Astrocyte (in vitro differentiated cells and primary cell): Measurements from ENCODE around the gene IL4I1. TPM values are rescaled to one million over a fixed set of nuclear protein-coding genes. Genes with fewer than 3 reads are reported as not detected.
A peak's percentile ranks its signal among the peaks of the same experiment; 100 is the strongest.

Experiments
- DNase-seq: peaks from one replicate; pipeline ENCODE4 v3.0.0-alpha.2; 2010; ENCODE audit warnings: low read depth
- FAIRE-seq: peaks from 2 replicates; lab custom pipeline; 2011; peaks lifted over from hg19 to GRCh38; lab: Jason Lieb, UNC
- H2AFZ ChIP-seq: 2 replicates; pipeline ENCODE4 v1.6.0; 2012; ENCODE audit warnings: low read depth, low read length, inconsistent platforms
- H3K27ac ChIP-seq: 2 replicates; pipeline ENCODE4 v1.5.1; 2011; ENCODE audit warnings: low read depth, low read length, inconsistent platforms
- H3K27me3 ChIP-seq: 2 replicates; pipeline ENCODE4 v1.6.0; 2011; ENCODE audit warnings: low read length, inconsistent platforms; ENCODE audit not compliant: insufficient read depth
- H3K36me3 ChIP-seq: 2 replicates; pipeline ENCODE4 v1.5.1; 2011; ENCODE audit warnings: low read length, inconsistent platforms; ENCODE audit not compliant: insufficient read depth
- H3K4me1 ChIP-seq: 2 replicates; pipeline ENCODE4 v1.5.1; 2011; ENCODE audit warnings: low read length, inconsistent platforms; ENCODE audit not compliant: insufficient read depth
- H3K4me2 ChIP-seq: 2 replicates; pipeline ENCODE4 v1.6.0; 2012; ENCODE audit warnings: low read length, inconsistent platforms
- H3K4me3 ChIP-seq: 2 replicates; pipeline ENCODE4 v1.5.1; 2011; ENCODE audit warnings: low read depth, mild to moderate bottlenecking, low read length, inconsistent platforms; ENCODE audit not compliant: insufficient read depth
- H3K79me2 ChIP-seq: 2 replicates; pipeline ENCODE4 v1.6.0; 2012; ENCODE audit warnings: mild to moderate bottlenecking, low read length, inconsistent platforms; ENCODE audit not compliant: insufficient read depth
- H3K9ac ChIP-seq: 2 replicates; pipeline ENCODE4 v1.6.0; 2012; ENCODE audit warnings: mild to moderate bottlenecking, low read length, inconsistent platforms
- H3K9me3 ChIP-seq: 2 replicates; pipeline ENCODE4 v1.5.1; 2012; ENCODE audit warnings: low read depth, mild to moderate bottlenecking, low read length, inconsistent platforms; ENCODE audit not compliant: insufficient read depth
- H4K20me1 ChIP-seq: 2 replicates; pipeline ENCODE4 v1.6.0; 2012; ENCODE audit warnings: low read length, inconsistent platforms; ENCODE audit not compliant: insufficient read depth
- H3K27ac Mint-ChIP-seq: one replicate; pipeline ENCODE4 v1.8.0; 2021; ENCODE audit warnings: mild to moderate bottlenecking, mixed read lengths; ENCODE audit not compliant: unreplicated experiment
- H3K27me3 Mint-ChIP-seq: one replicate; pipeline ENCODE4 v1.8.0; 2021; ENCODE audit warnings: low read depth, mixed read lengths; ENCODE audit not compliant: unreplicated experiment
- H3K36me3 Mint-ChIP-seq: one replicate; pipeline ENCODE4 v1.8.0; 2021; ENCODE audit warnings: low read depth, mixed read lengths; ENCODE audit not compliant: unreplicated experiment
- H3K4me1 Mint-ChIP-seq: one replicate; pipeline ENCODE4 v1.8.0; 2021; ENCODE audit warnings: low read depth, mixed read lengths; ENCODE audit not compliant: unreplicated experiment
- H3K4me3 Mint-ChIP-seq: one replicate; pipeline ENCODE4 v1.8.0; 2021; ENCODE audit warnings: mild to moderate bottlenecking, moderate library complexity, mixed read lengths; ENCODE audit not compliant: unreplicated experiment
- H3K9me3 Mint-ChIP-seq: one replicate; pipeline ENCODE4 v1.8.0; 2021; ENCODE audit warnings: mild to moderate bottlenecking, mixed read lengths; ENCODE audit not compliant: unreplicated experiment
- EZH2 ChIP-seq: IDR thresholded peaks from 2 replicates; pipeline ENCODE4 v1.6.1; 2012; ENCODE audit warnings: mild to moderate bottlenecking, low read length, inconsistent platforms; ENCODE audit not compliant: insufficient read depth
- total RNA-seq: library from RNA; stranded (reverse); gene quantifications from 2 replicates; pipeline ENCODE4 v1.2.1, GENCODE V29; 2021
- TF ChIP-seq, protein P1 (sequence below): IDR thresholded peaks from 2 replicates; pipeline ENCODE4 v1.5.1; 2011; ENCODE audit warnings: low read depth, mild to moderate bottlenecking, inconsistent platforms, low read length, moderate library complexity; ENCODE audit not compliant: insufficient read depth

IL4I1 gene
- total RNA-seq, 1 donor from 2014 or later = 0.27 TPM

DNA sequence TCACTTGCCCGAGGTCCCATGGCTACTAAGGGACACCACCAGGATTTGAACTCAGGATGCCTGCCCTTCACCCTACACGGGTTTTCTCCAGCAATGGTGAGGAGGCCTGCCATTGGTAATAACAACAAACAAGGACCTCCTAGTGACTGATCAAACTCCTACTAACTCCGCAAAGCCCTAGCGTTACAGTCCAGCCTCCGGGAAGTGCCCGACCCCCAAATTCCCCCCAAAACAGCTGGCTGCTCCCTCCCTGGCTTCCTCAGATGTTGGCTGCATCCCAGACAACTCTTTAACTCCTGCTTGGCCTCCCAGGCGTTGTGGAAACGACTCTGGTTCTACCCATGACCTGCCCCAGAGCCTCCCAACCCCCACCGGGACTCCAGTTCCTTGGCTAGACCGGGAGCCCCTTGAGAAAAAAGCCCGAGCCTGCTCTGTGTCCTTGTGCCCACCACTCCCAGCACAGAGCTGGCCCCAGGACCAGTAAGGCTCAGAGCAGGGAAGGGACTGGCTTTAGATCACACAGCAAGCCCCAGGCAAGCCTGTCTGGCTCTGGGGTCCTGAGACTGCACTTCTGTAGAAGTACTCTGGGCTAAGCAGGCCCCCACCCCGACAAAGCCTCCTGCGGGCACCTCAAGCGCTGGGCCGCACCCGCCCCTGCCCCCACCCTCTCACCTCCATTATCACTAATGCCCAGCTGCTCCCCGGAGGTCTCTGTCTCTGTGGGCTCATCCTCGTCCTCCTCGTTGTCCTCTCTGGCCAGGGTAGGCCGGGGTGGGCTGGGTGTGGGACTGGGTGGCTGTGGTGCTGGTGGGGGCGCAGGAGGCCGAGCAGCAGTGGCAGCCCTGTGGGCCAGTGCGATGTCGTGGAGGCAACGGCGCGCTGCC, 24.2 kb downstream of the IL4I1 start:
- Histone ChIP-seq H3K4me1 (peaks cover 30% of the 10 kb centered on the region), H3K27ac (no peak overlapping the region), H3K4me2 (no peak overlapping the region), H3K27me3 (no peaks in the 10 kb centered on the region), H3K9me3 (no peaks in the 10 kb centered on the region), H3K9ac (no peak overlapping the region), H3K36me3 (peaks cover 4% of the 10 kb centered on the region), H3K4me3 (no peak overlapping the region), H2AFZ (no peak overlapping the region), H3K79me2 (peaks cover 52% of the 10 kb centered on the region), H4K20me1 (no peaks in the 10 kb centered on the region)
- no peak for FAIRE-seq
- H3K9me3 Mint-ChIP-seq = no peaks in the 10 kb centered on the region
- peaks cover 14% of the 10 kb centered on the region for H3K36me3 Mint-ChIP-seq
- peaks cover 6% of the 10 kb centered on the region for H3K4me1 Mint-ChIP-seq
- H3K27me3 Mint-ChIP-seq = no peaks in the 10 kb centered on the region
- H3K4me3 Mint-ChIP-seq = peak overlapping the region; percentile 60
- DNase-seq = no peak
- H3K27ac Mint-ChIP-seq = peak overlapping the region; percentile 34
- TF ChIP-seq, protein P1, sequence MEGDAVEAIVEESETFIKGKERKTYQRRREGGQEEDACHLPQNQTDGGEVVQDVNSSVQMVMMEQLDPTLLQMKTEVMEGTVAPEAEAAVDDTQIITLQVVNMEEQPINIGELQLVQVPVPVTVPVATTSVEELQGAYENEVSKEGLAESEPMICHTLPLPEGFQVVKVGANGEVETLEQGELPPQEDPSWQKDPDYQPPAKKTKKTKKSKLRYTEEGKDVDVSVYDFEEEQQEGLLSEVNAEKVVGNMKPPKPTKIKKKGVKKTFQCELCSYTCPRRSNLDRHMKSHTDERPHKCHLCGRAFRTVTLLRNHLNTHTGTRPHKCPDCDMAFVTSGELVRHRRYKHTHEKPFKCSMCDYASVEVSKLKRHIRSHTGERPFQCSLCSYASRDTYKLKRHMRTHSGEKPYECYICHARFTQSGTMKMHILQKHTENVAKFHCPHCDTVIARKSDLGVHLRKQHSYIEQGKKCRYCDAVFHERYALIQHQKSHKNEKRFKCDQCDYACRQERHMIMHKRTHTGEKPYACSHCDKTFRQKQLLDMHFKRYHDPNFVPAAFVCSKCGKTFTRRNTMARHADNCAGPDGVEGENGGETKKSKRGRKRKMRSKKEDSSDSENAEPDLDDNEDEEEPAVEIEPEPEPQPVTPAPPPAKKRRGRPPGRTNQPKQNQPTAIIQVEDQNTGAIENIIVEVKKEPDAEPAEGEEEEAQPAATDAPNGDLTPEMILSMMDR = no peak
- no peak for TF ChIP-seq EZH2

- H3K9me3 Mint-ChIP-seq = no peaks in the 10 kb centered on the region
- H3K4me1 Mint-ChIP-seq = peaks cover 6% of the 10 kb centered on the region
- Histone ChIP-seq H3K9me3 (no peaks in the 10 kb centered on the region), H3K27ac (no peak overlapping the region), H3K4me2 (no peak overlapping the region), H3K9ac (no peak overlapping the region), H4K20me1 (no peaks in the 10 kb centered on the region), H3K27me3 (no peaks in the 10 kb centered on the region), H3K36me3 (peaks cover 4% of the 10 kb centered on the region), H3K79me2 (peaks cover 58% of the 10 kb centered on the region), H3K4me3 (no peak overlapping the region), H3K4me1 (peaks cover 36% of the 10 kb centered on the region), H2AFZ (no peak overlapping the region)
- H3K27ac Mint-ChIP-seq = peak overlapping the region; percentile 63
- DNase-seq = no peak
- peak overlapping the region; percentile 60 for H3K4me3 Mint-ChIP-seq
- FAIRE-seq = no peak
- H3K27me3 Mint-ChIP-seq = no peaks in the 10 kb centered on the region
- H3K36me3 Mint-ChIP-seq = peaks cover 14% of the 10 kb centered on the region
- TF ChIP-seq EZH2 = no peak
- TF ChIP-seq, protein P1 = no peak
Measured at GRCh38 chr19:49871349-49871985, 25.2 kb downstream of the IL4I1 start.
